Stomach smooth muscle (tissue), 2 donors: Measurements from ENCODE around the gene ATP6V1F.
A peak's percentile ranks its signal among the peaks of the same experiment; 100 is the strongest.

Experiments
- H3K27ac ChIP-seq: one replicate; pipeline ENCODE4 v1.7.0; 2013; ENCODE audit warnings: mild to moderate bottlenecking, low read length, inconsistent platforms
- H3K27me3 ChIP-seq, 2 donors: one replicate each; pipeline ENCODE4 v1.7.0; 2013; ENCODE audit warnings: low read length in 2 of 2; ENCODE audit not compliant: insufficient read depth in 2 of 2, control insufficient read depth in 1 of 2
- H3K36me3 ChIP-seq, 2 donors: one replicate each; pipeline ENCODE4 v1.7.0; 2013; ENCODE audit warnings: low read length in 2 of 2; ENCODE audit not compliant: control insufficient read depth in 2 of 2, insufficient read depth in 2 of 2
- H3K4me1 ChIP-seq: one replicate; pipeline ENCODE4 v1.7.0; 2013; ENCODE audit warnings: low read length; ENCODE audit not compliant: control insufficient read depth, insufficient read depth
- H3K4me3 ChIP-seq, 2 donors: one replicate each; pipeline ENCODE4 v1.7.0; 2013; ENCODE audit warnings: low read length in 2 of 2
- H3K9ac ChIP-seq, 2 donors: one replicate each; pipeline ENCODE4 v1.7.0; 2013; ENCODE audit warnings: low read length in 2 of 2, mild to moderate bottlenecking in 1 of 2
- H3K9me3 ChIP-seq, 2 donors: one replicate each; pipeline ENCODE4 v1.7.0; 2013; ENCODE audit warnings: low read length in 2 of 2; ENCODE audit not compliant: control insufficient read depth in 2 of 2
- donor health status: healthy.
- donor health status: Pancreatic carcinoma.

ATP6V1F gene

DNA sequence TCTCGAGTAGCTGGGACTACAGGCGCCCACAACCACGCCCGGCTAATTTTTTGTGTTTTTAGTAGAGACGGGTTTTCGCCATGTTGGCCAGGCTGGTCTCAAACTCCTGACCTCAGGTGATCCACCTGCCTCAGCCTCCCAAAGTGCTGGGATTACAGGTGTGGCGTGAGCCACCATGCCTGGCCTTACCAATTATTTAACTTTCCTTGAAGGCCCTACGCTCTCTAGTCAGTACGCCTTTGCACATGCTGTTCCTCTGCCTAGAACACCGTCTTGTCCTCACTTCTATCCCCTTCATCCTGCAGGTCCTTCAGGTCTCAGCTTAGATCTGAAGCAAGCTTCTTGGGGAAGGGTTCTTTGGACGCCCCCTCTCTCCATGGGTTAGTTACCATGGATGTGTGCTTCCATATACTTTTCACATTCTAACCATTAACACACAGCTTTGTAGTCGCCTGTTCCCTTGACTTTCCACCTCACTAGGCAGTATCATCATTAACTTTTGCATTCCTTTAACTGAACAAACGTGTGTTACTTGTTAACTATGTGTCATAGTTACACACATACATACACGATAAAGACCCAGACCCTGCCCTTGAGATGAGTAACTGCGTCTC, 592 bp upstream of the ATP6V1F start:
- peak overlapping the region in 1 of 2 donors; percentile 74 for H3K9ac ChIP-seq
- H3K36me3 ChIP-seq, result peaks cover 11 to 14% of the 10 kb centered on the region in 2 donors
- no peaks in the 10 kb centered on the region for H3K9me3 ChIP-seq
- no peak overlapping the region for H3K27ac ChIP-seq
- H3K4me3 ChIP-seq, result peak overlapping the region; percentile 48 to 98
- peaks cover 44% of the 10 kb centered on the region for H3K4me1 ChIP-seq
- H3K27me3 ChIP-seq, result no peaks in the 10 kb centered on the region

DNA sequence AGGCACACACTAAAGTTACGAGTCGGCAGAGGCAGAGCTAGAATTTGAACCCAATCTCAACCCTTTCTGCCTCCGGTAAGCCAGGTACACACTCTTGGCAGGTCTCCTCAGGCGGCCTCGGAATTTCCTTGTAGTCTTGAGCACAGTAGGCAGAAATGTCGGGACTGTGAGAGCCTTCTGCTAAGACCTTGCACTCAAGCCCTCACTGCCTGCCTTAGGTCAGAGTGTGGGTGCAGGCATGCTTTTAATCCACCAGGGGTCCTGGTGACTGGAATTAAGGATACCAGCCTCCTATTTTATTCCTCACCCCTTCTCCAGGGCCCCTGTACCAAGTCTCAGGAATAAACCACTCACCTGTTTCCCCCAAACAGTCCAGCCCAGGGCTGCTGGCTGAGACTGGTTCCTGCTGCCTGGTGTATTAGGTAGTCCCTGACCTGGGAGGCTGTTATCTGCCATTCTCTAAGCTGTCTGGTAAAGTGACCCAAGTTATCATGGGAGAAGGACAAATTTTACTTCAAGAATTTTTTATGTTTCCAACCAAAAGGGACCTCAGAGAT, 855 bp downstream of the ATP6V1F start:
- Histone ChIP-seq H3K9ac (peak overlapping the region; percentile 81 to 90), H3K27me3 (no peaks in the 10 kb centered on the region), H3K4me3 (peak overlapping the region; percentile 87 to 98), H3K36me3 (peaks cover 10 to 11% of the 10 kb centered on the region in 2 donors), H3K4me1 (peaks cover 49% of the 10 kb centered on the region), H3K27ac (peak overlapping the region; percentile 62), H3K9me3 (no peaks in the 10 kb centered on the region)

DNA sequence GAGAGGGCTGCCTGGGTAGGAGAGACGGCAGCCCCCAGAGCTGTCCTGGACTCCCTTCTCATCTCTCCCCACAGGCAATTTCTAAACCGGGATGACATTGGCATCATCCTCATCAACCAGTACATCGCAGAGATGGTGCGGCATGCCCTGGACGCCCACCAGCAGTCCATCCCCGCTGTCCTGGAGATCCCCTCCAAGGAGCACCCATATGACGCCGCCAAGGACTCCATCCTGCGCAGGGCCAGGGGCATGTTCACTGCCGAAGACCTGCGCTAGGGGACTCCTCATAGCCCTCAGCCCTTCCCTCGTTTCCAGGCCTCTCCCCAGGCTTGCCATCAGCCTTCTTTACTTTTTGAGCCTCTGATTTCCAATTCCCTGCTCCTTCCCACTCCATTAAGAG, 2.6 kb downstream of the ATP6V1F start:
- Histone ChIP-seq H3K36me3 (peaks cover 10 to 11% of the 10 kb centered on the region in 2 donors), H3K4me1 (peaks cover 50% of the 10 kb centered on the region), H3K27ac (no peak overlapping the region), H3K9ac (no peak overlapping the region), H3K4me3 (no peak overlapping the region), H3K9me3 (no peaks in the 10 kb centered on the region), H3K27me3 (no peaks in the 10 kb centered on the region)

DNA sequence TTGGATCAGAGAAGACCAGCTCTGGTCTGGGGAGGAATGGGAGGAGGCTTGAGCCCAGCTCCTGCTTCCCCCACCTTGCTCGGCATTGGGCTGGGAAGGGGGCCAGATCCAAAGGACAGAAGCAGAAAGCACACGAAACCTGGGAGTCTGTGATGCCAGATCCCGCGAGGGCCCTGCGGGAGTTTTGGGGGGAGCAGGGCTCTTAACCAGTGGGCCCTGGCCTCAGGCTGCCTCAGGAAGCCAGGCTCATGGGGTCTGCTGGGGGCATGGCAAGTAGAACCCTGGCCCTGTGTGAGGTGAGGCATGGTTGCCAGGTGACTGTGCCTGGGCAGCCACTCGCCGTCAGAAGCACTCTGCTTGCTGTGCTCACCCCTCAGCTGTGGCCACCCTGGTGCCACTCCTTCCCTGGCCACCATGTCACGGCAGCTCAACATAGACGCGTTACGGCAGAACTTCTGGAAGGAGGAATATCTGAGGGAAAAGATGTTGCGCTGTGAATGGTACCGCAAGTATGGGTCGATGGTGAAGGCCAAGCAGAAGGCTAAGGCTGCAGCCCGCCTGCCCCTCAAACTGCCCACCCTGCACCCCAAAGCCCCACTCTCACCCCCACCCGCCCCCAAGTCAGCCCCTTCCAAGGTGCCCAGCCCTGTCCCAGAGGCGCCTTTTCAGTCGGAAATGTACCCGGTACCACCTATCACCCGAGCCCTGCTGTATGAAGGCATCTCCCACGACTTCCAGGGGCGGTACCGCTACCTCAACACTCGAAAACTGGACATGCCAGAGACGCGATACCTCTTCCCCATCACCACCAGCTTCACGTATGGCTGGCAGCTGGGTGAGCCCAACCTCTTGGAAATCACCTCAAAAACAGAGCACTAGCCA, 3.6 kb downstream of the ATP6V1F start:
- Histone ChIP-seq H3K4me1 (peaks cover 42% of the 10 kb centered on the region), H3K27ac (no peak overlapping the region), H3K9me3 (no peaks in the 10 kb centered on the region), H3K36me3 (peaks cover 10 to 11% of the 10 kb centered on the region in 2 donors), H3K4me3 (no peak overlapping the region), H3K9ac (no peak overlapping the region), H3K27me3 (no peaks in the 10 kb centered on the region)

DNA sequence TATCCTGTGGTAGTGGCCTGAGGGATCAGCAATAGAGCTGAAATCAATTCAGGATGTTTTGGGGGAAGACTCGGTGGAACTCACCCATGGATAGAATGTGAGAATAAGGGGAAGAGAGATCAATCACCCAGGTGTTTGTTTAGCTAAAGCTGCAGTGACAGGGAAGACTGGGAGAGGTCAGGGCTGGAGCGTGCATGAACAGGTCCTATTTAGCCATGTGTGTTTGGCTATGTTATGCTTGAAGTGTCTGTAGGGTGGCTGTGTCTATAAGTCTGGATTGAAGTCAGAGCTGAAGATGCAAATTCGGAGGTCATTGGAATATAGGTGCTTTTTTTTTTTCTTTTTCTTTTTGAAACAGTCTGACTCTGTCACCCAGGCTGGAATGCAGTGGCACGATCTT, 4.6 kb downstream of the ATP6V1F start:
- Histone ChIP-seq H3K9me3 (no peaks in the 10 kb centered on the region), H3K9ac (no peak overlapping the region), H3K36me3 (peaks cover 10 to 11% of the 10 kb centered on the region in 2 donors), H3K27me3 (no peaks in the 10 kb centered on the region), H3K27ac (no peak overlapping the region), H3K4me3 (no peak overlapping the region), H3K4me1 (peaks cover 38% of the 10 kb centered on the region)

DNA sequence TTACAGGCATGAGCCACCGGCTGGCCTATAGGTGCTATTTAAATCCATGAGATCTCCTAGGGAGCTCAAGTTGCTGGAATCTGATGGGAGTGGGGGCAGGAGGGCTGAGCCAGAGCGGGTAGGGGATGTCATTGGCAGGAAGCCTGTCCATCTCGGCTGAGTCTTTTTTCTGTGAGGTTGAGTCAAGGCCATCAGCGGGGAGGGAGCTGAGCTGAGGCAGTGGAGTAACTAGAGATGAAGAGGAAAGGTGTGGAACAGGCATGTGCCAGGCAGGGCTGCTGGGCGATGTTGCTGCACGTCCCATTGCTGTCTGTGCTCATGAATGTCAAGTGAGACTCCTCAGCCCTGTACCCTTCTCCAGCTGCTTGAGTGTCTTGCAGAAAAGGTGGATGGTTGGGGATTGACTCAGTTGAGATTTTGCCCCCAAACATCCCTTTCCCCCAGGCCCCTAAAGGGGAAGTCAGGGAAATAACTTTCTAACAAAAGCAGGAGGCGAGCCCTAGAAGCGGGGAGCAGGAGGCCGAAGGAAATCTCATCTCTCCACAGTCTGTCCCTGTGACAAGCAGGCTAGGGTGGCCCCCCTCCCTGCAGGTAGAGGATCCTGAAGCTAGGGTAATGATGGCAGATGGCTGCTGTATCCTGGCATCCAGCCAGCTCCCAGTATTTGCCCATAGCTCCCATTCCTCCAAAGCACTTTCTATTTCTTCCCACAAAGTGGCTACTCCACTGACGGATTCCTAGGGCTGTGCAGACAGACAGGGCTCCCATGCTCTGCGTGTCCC, 5.4 kb downstream of the ATP6V1F start:
- H3K9me3 ChIP-seq, result no peaks in the 10 kb centered on the region
- no peaks in the 10 kb centered on the region for H3K27me3 ChIP-seq
- H3K27ac ChIP-seq, result no peak overlapping the region
- H3K4me3 ChIP-seq, result peak overlapping the region in 1 of 2 donors; percentile 78
- H3K36me3 ChIP-seq, result peaks cover 10 to 11% of the 10 kb centered on the region in 2 donors
- no peak overlapping the region for H3K9ac ChIP-seq
- peaks cover 35% of the 10 kb centered on the region for H3K4me1 ChIP-seq

DNA sequence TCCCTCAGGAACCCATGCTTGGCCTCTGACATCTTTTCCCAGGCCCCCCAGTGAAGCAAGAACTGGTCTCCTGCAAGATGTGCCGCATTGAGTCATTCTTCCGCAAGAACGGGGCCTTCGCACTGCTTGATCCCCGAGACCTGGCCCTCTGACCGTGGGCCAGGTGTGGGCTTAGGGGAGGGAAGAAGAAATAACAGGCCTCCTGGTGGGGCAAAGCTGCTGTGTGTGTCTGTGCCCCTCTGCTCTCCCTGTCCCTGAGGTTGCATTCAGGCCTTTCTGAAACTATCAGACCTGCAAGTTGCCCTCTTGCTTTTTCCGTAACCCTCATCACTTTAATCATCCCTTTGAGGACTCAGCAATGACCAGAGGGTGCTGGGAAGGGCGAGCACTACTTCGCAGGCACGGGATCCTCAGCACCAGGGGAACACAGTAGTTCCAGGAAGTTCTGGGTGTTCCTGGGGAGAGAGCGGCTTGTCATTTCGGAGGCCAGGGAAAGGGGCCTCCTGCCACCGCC, 6.0 kb downstream of the ATP6V1F start:
- H3K36me3 ChIP-seq, result peaks cover 10 to 11% of the 10 kb centered on the region in 2 donors
- H3K27me3 ChIP-seq, result no peaks in the 10 kb centered on the region
- H3K9me3 ChIP-seq, result no peaks in the 10 kb centered on the region
- peaks cover 31% of the 10 kb centered on the region for H3K4me1 ChIP-seq
- peak overlapping the region; percentile 57 to 78 for H3K4me3 ChIP-seq
- no peak overlapping the region for H3K27ac ChIP-seq
- peak overlapping the region; percentile 13 to 53 for H3K9ac ChIP-seq

DNA sequence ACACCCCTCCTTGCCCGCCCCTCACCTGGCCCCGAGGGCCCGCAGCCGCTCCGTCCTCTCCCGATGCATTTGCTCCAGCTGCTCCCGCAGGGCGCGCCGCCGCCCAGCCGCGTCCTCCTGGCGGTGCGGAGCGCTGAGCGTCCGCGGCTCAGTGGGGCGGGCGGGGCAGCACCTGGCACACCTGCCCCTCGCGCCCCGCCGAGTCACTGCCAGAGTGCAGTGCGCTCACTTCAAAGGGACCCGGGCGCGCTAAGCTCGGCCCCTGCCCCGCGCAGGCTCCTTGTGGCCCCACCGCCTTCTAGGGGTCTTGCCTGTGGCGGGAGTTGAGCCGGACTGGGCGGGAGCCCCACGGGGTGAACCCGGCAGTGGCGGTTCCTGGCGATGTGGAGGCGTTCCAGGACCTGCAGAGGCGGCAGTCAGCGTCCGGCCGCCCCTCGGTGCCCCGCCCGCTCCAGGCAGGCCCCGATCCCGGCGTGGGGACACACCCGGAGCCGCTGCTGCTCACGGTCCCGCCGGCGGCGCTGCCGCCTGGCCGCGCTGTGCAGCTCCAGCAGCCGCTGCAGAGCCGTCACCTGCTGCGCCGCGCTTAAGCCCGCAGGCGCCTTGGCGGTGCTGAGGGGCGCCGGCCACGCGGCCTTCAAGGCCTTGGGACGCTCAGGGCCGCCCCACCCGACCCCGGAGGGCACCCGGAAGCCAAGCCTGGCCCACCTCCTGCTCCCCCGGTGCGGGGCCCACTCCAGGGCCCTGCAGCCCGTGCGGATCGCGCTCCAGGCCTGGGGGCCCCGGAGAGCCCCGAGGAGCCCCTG, 6.7 kb downstream of the ATP6V1F start:
- Histone ChIP-seq H3K36me3 (peaks cover 10 to 11% of the 10 kb centered on the region in 2 donors), H3K9me3 (no peaks in the 10 kb centered on the region), H3K27me3 (no peaks in the 10 kb centered on the region), H3K4me3 (peak overlapping the region; percentile 57 to 78), H3K27ac (no peak overlapping the region), H3K4me1 (peaks cover 28% of the 10 kb centered on the region), H3K9ac (peak overlapping the region; percentile 13 to 53)

DNA sequence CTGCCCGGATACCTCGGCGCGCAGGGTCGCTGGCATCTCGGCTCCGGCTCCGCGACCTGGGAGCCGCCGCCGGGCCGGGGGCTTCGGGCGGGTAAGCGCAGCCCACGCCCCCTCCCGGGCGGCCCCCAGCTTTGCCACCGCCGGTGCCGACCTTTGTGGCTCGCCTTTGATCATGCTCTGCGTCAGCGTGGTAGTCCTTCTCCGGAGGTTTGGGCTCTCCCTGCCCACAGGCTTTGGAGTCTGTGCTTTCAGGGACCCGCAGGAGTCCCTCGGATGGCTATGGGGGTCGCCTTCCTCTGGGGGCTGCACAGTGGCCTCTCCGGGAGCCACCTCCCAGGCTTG, 7.3 kb downstream of the ATP6V1F start:
- Histone ChIP-seq H3K27me3 (no peaks in the 10 kb centered on the region), H3K4me3 (peak overlapping the region; percentile 57 to 78), H3K36me3 (peaks cover 9% of the 10 kb centered on the region in 2 donors), H3K9ac (peak overlapping the region; percentile 29 to 53), H3K27ac (no peak overlapping the region), H3K4me1 (peaks cover 27% of the 10 kb centered on the region), H3K9me3 (no peaks in the 10 kb centered on the region)
